M059J (cell line): ENCODE data around the gene RFXANK. TPM values are rescaled to one million over a fixed set of nuclear protein-coding genes. Genes with fewer than 3 reads are reported as not detected.

ENCODE experiments used
- DNase-seq: peaks from one replicate; pipeline ENCODE4 v3.0.0-alpha.2; 2012; ENCODE audit warnings: low read depth
- total RNA-seq: library from RNA; depleted of rRNA; stranded (reverse); fragments of >200 nt; shearing (Covaris generic); gene quantifications from 2 replicates; pipeline ENCODE4 v1.2.3, GENCODE V29; 2014; rRNA removed

RFXANK gene
- total RNA-seq, 1 experiment from 2014 or later, result 110 TPM

- DNase-seq, result no peak
These were observed 35.2 kb downstream of the RFXANK start for GRCh38 chr19:19227217-19227616.

- DNase-seq, result no peak
These were observed 37.6 kb downstream of the RFXANK start for GRCh38 chr19:19229701-19230100.

- DNase-seq, result no peak
These were observed 38.9 kb downstream of the RFXANK start for GRCh38 chr19:19230999-19231398.

- DNase-seq, result no peak
These were observed 40.2 kb downstream of the RFXANK start for GRCh38 chr19:19232261-19232721.

GRCh38 chr19:19234220-19234816, 42.3 kb downstream of the RFXANK start:
- DNase-seq, result no peak

- no peak for DNase-seq
These were observed 44.1 kb downstream of the RFXANK start for GRCh38 chr19:19236173-19236572.

- no peak for DNase-seq
These were observed 46.3 kb downstream of the RFXANK start for GRCh38 chr19:19238126-19238894.

- DNase-seq, result no peak
These were observed 47.6 kb downstream of the RFXANK start for GRCh38 chr19:19239675-19240074.

GRCh38 chr19:19240476-19240875, 48.4 kb downstream of the RFXANK start:
- DNase-seq, result no peak

- no peak for DNase-seq
These were observed 58.2 kb downstream of the RFXANK start for GRCh38 chr19:19250196-19250801.

Other genes starting within 250 kb of the RFXANK start
- 31.8 and 49.0 TPM in 2 replicates for gene SUGP2, start 158.7 kb upstream of the RFXANK start, total RNA-seq
- gene ARMC6, start 158.7 kb upstream of the RFXANK start, total RNA-seq, result 38.2 and 40.3 TPM in 2 replicates
- gene SLC25A42, start 128.3 kb upstream of the RFXANK start, total RNA-seq, result 8.4 and 10.3 TPM in 2 replicates
- gene TMEM161A, start 53.8 kb upstream of the RFXANK start, total RNA-seq, result 27.4 and 33.0 TPM in 2 replicates
- gene MEF2B, start 22.0 kb upstream of the RFXANK start, total RNA-seq, result 0.25 and 0.94 TPM in 2 replicates
- gene BORCS8, start 106 bp upstream of the RFXANK start, total RNA-seq, result 10.3 and 17.0 TPM in 2 replicates
- 22.6 and 29.4 TPM in 2 replicates for gene NR2C2AP, start 11.2 kb downstream of the RFXANK start, total RNA-seq
- gene NCAN, start 19.7 kb downstream of the RFXANK start, total RNA-seq, result not detected in 2 replicates
- gene TM6SF2, start 81.0 kb downstream of the RFXANK start, total RNA-seq, result not detected in 2 replicates
- gene SUGP1, start 128.3 kb downstream of the RFXANK start, total RNA-seq, result 22.3 and 23.4 TPM in 2 replicates
- gene MAU2, start 128.6 kb downstream of the RFXANK start, total RNA-seq, result 30.2 and 31.1 TPM in 2 replicates
- 18.3 and 48.7 TPM in 2 replicates for gene GATAD2A, start 213.4 kb downstream of the RFXANK start, total RNA-seq